ENCODE data around the gene FADS1.

GRCh38 chr11:61752925-61753521, 63.8 kb downstream of the FADS1 start:
- TF ChIP-seq CTCF (IDR thresholded peaks at IDR 0.05 in 4 of 5, conservative IDR thresholded peaks at IDR 0.05 in 1 of 5) (no peak), POLR2A (IDR thresholded peaks at IDR 0.05) (no peak)

Data from gastrocnemius medialis (tissue), 4 donors.